Measurements from ENCODE around the gene MT2A.

MT2A gene

DNA sequence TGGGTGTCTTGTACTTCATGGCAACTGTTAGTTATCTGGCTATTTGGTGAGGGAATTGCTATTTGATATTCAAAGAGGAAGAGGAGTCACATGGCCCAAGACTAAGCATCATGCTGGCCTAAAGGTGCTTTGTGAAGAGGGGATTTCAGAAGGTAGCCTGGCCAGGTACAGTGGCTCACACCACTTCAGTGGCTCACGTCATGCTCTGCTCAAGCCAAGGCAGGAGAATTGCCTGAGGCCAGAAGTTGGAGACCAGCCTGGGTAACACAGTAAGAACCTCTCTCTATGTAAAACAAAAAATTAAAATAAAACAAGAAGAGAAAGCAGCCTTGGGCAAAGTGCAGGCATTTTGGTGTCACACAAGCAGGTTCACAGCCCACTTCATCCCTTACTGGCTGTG lies 36.9 kb downstream of the MT2A start:
- no peaks in the 10 kb centered on the region for H3K36me3 ChIP-seq (ENCODE audit: insufficient read depth, low read length)
- H3K27me3 ChIP-seq (ENCODE audit: control insufficient read depth in 1 of 2, insufficient read depth in 2 of 2, low read length in 2 of 2) = peaks cover 32 to 51% of the 10 kb centered on the region in 2 donors
- no peak overlapping the region for H3K4me3 ChIP-seq (ENCODE audit: low read depth in 1 of 2, low read length in 2 of 2)
- H3K4me1 ChIP-seq (ENCODE audit: insufficient read depth, low read length) = peaks cover 6% of the 10 kb centered on the region
- H3K9ac ChIP-seq (ENCODE audit: low read length) = no peak overlapping the region
- no peak overlapping the region for H3K27ac ChIP-seq (ENCODE audit: low read depth, low read length)
- no peaks in the 10 kb centered on the region for H3K9me3 ChIP-seq (ENCODE audit: low read length)

GRCh38 chr16:56645838-56646237 lies 37.5 kb downstream of the MT2A start:
- Histone ChIP-seq H3K4me3 (ENCODE audit: low read depth in 1 of 2, low read length in 2 of 2) (no peak overlapping the region), H3K36me3 (ENCODE audit: insufficient read depth, low read length) (no peaks in the 10 kb centered on the region), H3K4me1 (ENCODE audit: insufficient read depth, low read length) (peaks cover 6% of the 10 kb centered on the region), H3K27ac (ENCODE audit: low read depth, low read length) (no peak overlapping the region), H3K9me3 (ENCODE audit: low read length) (no peaks in the 10 kb centered on the region), H3K9ac (ENCODE audit: low read length) (no peak overlapping the region), H3K27me3 (ENCODE audit: control insufficient read depth in 1 of 2, insufficient read depth in 2 of 2, low read length in 2 of 2) (peaks cover 28 to 51% of the 10 kb centered on the region in 2 donors)

DNA sequence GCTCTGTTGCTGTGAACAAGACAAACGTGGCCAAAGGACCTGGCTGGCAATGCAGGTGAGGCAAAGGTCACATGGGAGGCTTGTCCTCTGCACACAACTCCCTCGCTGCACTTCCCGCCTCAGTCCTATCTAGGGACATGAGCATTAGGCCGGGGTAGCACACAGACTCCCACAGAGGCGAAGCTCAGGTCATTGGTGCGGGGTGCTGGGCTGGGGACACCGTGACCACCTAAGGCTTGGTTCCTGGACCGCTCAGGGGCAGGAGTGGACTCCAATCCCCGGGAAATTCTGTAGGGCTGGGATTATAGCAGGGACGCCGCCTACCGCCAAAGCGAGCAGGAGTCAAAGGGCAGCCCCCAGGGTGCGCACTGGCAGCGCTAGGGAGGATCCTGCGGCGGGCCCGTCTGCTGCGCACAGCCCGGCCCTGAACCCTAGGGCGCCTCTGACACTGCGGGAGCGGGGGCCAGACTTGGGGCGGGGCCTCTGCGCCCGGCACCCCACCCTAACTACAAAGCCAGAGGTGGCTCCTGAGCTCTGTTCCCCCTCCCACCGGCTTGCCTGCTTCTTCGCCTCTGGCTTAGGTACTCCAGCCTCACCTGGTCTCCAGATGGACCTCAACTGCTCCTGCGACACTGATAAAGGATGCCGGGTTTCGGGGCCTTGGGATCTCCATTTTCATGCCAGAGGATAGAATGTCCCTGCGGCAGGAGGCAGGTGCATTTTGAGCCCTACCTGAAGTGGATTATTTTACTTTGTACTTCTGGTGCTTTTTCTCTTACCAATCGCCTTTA lies 39.5 kb downstream of the MT2A start:
- Histone ChIP-seq H3K4me3 (ENCODE audit: low read depth in 1 of 2, low read length in 2 of 2) (no peak overlapping the region), H3K9ac (ENCODE audit: low read length) (no peak overlapping the region), H3K36me3 (ENCODE audit: insufficient read depth, low read length) (no peaks in the 10 kb centered on the region), H3K4me1 (ENCODE audit: insufficient read depth, low read length) (peaks cover 6% of the 10 kb centered on the region), H3K27ac (ENCODE audit: low read depth, low read length) (no peak overlapping the region), H3K9me3 (ENCODE audit: low read length) (no peaks in the 10 kb centered on the region), H3K27me3 (ENCODE audit: control insufficient read depth in 1 of 2, insufficient read depth in 2 of 2, low read length in 2 of 2) (peaks cover 28 to 51% of the 10 kb centered on the region in 2 donors)

DNA sequence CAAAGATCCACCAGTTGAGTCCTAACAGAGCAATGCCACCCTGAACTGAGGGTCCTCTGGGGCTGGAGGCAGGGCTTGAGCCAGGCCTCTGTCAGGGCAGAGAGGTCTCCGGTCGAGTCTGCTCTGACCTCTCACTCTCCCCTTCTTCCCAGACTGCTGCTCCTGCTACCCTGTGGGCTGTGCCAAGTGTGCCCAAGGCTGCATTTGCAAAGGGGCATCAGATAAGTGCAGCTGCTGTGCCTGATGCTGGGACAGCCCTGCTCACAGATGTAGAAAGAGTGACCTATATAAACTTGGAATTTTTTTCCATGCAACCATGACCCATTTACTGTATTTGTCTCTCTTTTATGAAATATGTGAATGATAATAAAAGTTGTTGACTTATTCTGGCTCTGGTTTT lies 40.9 kb downstream of the MT2A start:
- Histone ChIP-seq H3K27me3 (ENCODE audit: control insufficient read depth in 1 of 2, insufficient read depth in 2 of 2, low read length in 2 of 2) (peaks cover 23 to 36% of the 10 kb centered on the region in 2 donors), H3K36me3 (ENCODE audit: insufficient read depth, low read length) (no peaks in the 10 kb centered on the region), H3K9ac (ENCODE audit: low read length) (no peak overlapping the region), H3K4me3 (ENCODE audit: low read depth in 1 of 2, low read length in 2 of 2) (no peak overlapping the region), H3K4me1 (ENCODE audit: insufficient read depth, low read length) (no peaks in the 10 kb centered on the region), H3K27ac (ENCODE audit: low read depth, low read length) (no peak overlapping the region), H3K9me3 (ENCODE audit: low read length) (no peaks in the 10 kb centered on the region)

GRCh38 chr16:56649820-56650219 lies 41.4 kb downstream of the MT2A start:
- Histone ChIP-seq H3K9me3 (ENCODE audit: low read length) (no peaks in the 10 kb centered on the region), H3K27me3 (ENCODE audit: control insufficient read depth in 1 of 2, insufficient read depth in 2 of 2, low read length in 2 of 2) (peaks cover 18 to 31% of the 10 kb centered on the region in 2 donors), H3K27ac (ENCODE audit: low read depth, low read length) (no peak overlapping the region), H3K4me1 (ENCODE audit: insufficient read depth, low read length) (no peaks in the 10 kb centered on the region), H3K4me3 (ENCODE audit: low read depth in 1 of 2, low read length in 2 of 2) (no peak overlapping the region), H3K36me3 (ENCODE audit: insufficient read depth, low read length) (no peaks in the 10 kb centered on the region), H3K9ac (ENCODE audit: low read length) (no peak overlapping the region)

DNA sequence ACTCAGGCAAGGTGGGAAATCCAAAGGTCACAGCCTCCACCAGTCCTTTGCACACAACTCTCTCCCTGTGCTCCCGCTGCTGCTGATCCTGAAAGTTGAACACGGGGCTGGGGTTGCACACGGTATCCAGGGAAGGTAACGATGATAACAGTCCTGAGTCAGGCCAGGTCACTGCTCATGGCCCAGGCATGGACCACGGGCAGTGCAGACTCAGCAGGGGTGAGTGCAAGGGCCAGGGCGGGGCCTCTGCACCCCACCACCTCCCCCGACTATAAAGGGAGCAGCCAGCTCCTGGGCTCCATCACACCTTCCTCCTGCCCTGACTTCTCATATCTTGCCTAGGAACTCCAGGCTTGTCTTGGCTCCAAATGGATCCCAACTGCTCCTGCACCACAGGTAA lies 43.2 kb downstream of the MT2A start, which contains the start of gene MT1B:
TSS of gene MT1B (plus strand) at position 301 of the 400 bp plus-strand sequence. CDS start at position 369, 68 bp downstream.
- Histone ChIP-seq H3K27ac (ENCODE audit: low read depth, low read length) (no peak within 1 kb of the TSS), H3K9ac (ENCODE audit: low read length) (no peak within 1 kb of the TSS), H3K4me3 (ENCODE audit: low read depth in 1 of 2, low read length in 2 of 2) (no peak within 1 kb of the TSS), H3K36me3 (ENCODE audit: insufficient read depth, low read length) (no peaks in the 10 kb centered on the region), H3K4me1 (ENCODE audit: insufficient read depth, low read length) (no peaks in the 10 kb centered on the region), H3K9me3 (ENCODE audit: low read length) (no peaks in the 10 kb centered on the region), H3K27me3 (ENCODE audit: control insufficient read depth in 1 of 2, insufficient read depth in 2 of 2, low read length in 2 of 2) (peaks cover 6 to 17% of the 10 kb centered on the region in 2 donors)

- no peak overlapping the region for H3K27ac ChIP-seq (ENCODE audit: low read depth, low read length)
- H3K4me1 ChIP-seq (ENCODE audit: insufficient read depth, low read length) = no peaks in the 10 kb centered on the region
- no peak overlapping the region for H3K9ac ChIP-seq (ENCODE audit: low read length)
- H3K4me3 ChIP-seq (ENCODE audit: low read depth in 1 of 2, low read length in 2 of 2) = no peak overlapping the region
- no peaks in the 10 kb centered on the region for H3K9me3 ChIP-seq (ENCODE audit: low read length)
- H3K27me3 ChIP-seq (ENCODE audit: control insufficient read depth in 1 of 2, insufficient read depth in 2 of 2, low read length in 2 of 2) = peaks cover 6 to 14% of the 10 kb centered on the region in 2 donors
- H3K36me3 ChIP-seq (ENCODE audit: insufficient read depth, low read length) = no peaks in the 10 kb centered on the region
These were observed 44.2 kb downstream of the MT2A start for GRCh38 chr16:56652600-56652999.

DNA sequence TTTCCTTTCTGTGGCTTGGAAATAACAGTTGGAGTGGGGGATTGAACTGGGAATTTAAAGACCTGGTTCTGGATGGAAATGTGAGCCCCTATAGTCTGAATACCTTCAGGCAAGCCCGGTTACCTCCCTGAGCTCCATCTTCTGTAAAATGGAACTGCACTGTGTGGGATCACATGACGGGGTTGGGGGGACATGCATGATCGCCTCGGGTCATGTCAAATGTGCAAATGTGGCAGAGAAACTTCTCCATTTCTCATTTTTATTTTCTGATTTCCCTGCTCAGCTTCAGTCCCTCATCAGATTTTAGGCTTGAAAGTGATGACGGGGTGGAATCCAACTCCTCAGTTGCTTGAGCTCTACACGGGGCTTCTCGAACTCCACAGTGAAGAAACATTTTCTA lies 44.8 kb downstream of the MT2A start:
- H3K9me3 ChIP-seq (ENCODE audit: low read length) = no peaks in the 10 kb centered on the region
- H3K4me3 ChIP-seq (ENCODE audit: low read depth in 1 of 2, low read length in 2 of 2) = no peak overlapping the region
- H3K27ac ChIP-seq (ENCODE audit: low read depth, low read length) = no peak overlapping the region
- peaks cover 5 to 14% of the 10 kb centered on the region in 2 donors for H3K27me3 ChIP-seq (ENCODE audit: control insufficient read depth in 1 of 2, insufficient read depth in 2 of 2, low read length in 2 of 2)
- H3K9ac ChIP-seq (ENCODE audit: low read length) = no peak overlapping the region
- H3K36me3 ChIP-seq (ENCODE audit: insufficient read depth, low read length) = no peaks in the 10 kb centered on the region
- peaks cover 6% of the 10 kb centered on the region for H3K4me1 ChIP-seq (ENCODE audit: insufficient read depth, low read length)

DNA sequence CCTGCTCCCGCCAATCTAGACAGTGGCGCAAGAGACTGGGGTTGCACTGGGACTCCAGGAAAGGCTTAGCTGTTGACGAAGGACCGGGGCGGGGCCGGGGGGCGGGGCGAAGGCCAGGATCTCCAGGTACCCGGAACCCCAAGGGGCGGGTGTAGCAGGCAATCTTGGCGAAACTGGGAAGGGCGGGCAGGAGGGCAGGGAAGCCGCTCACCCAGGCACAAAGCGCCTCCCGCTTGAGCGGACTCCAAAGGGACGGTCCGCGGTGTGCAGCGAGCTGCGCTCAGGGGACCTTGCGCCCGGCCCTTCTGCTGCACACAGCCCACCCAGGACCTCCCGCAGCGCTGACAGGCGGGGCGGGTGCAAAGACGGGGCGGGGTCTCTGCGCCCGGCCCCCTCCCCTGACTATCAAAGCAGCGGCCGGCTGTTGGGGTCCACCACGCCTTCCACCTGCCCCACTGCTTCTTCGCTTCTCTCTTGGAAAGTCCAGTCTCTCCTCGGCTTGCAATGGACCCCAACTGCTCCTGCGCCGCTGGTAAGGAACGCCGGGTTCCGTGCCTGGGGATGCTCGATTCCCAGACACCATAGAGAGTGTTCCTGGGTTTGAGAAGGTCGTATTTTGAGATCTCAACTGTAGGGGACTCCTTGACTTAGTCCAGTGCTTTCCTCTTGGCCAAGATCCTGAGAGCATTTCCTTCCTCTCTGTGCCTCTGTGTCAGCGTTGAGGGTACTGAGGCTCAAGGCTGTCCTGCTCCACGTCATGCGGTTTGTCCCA lies 49.4 kb downstream of the MT2A start, which contains the start of gene MT1F:
TSS of gene MT1F (plus strand) at position 405 of the 772 bp plus-strand sequence. CDS start at position 505, 100 bp downstream.
- Histone ChIP-seq H3K4me3 (ENCODE audit: low read depth in 1 of 2, low read length in 2 of 2) (peak within 1 kb of the TSS in 1 of 2 donors; percentile 53), H3K27me3 (ENCODE audit: control insufficient read depth in 1 of 2, insufficient read depth in 2 of 2, low read length in 2 of 2) (peaks cover 22 to 36% of the 10 kb centered on the region in 2 donors), H3K4me1 (ENCODE audit: insufficient read depth, low read length) (peaks cover 11% of the 10 kb centered on the region), H3K9ac (ENCODE audit: low read length) (no peak within 1 kb of the TSS), H3K36me3 (ENCODE audit: insufficient read depth, low read length) (no peaks in the 10 kb centered on the region), H3K27ac (ENCODE audit: low read depth, low read length) (no peak within 1 kb of the TSS), H3K9me3 (ENCODE audit: low read length) (no peaks in the 10 kb centered on the region)

DNA sequence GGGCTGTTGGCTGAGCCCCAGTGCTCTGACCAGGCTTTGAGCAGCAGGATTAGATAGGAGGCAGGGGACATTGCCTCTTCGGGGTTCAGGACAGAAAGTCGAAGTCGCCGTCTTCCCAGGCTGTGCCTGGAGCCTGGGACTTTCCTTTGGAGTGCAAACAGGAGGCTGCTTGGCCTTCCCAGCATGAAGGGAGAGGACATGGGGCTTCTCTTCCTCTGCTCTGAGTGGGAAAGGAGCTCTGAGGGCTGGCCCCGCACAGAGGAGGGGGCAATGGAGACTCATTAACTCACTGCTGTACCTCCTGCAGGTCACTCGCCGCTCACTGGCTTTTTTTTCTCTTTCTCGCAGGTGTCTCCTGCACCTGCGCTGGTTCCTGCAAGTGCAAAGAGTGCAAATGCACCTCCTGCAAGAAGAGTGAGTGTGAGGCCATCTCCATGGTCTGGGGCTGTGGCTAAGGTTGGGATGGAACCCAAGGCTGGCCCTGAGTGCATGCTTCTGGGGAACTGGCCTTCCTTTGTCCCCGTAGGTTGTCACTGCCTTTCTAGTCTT lies 50.0 kb downstream of the MT2A start:
- H3K27me3 ChIP-seq (ENCODE audit: control insufficient read depth in 1 of 2, insufficient read depth in 2 of 2, low read length in 2 of 2) = peaks cover 28 to 43% of the 10 kb centered on the region in 2 donors
- peak overlapping the region in 1 of 2 donors; percentile 53 for H3K4me3 ChIP-seq (ENCODE audit: low read depth in 1 of 2, low read length in 2 of 2)
- no peak overlapping the region for H3K27ac ChIP-seq (ENCODE audit: low read depth, low read length)
- no peak overlapping the region for H3K9ac ChIP-seq (ENCODE audit: low read length)
- H3K4me1 ChIP-seq (ENCODE audit: insufficient read depth, low read length) = peaks cover 11% of the 10 kb centered on the region
- H3K9me3 ChIP-seq (ENCODE audit: low read length) = no peaks in the 10 kb centered on the region
- no peaks in the 10 kb centered on the region for H3K36me3 ChIP-seq (ENCODE audit: insufficient read depth, low read length)

Measured in muscle layer of colon (tissue), 2 donors.